ENCODE measurements around the gene RAB1A.

Gene RAB1A

GRCh38 chr2:65040400-65041261, 89.3 kb downstream of the RAB1A start:
- peak; percentile 62 to 82 (median 66) for DNase-seq (ENCODE audit: low read depth in 2 of 3, low spot score in 1 of 3)

GRCh38 chr2:65039640-65040039, 90.3 kb downstream of the RAB1A start:
- no peak for DNase-seq (ENCODE audit: low read depth in 2 of 3, low spot score in 1 of 3)

GRCh38 chr2:65037178-65037577, 92.7 kb downstream of the RAB1A start:
- no peak for DNase-seq (ENCODE audit: low read depth in 2 of 3, low spot score in 1 of 3)

Data from stimulated activated CD4-positive, alpha-beta T cell treated with anti-CD3 and anti-CD28 coated beads, Interleukin-12 subunit alpha, Interleukin-12 subunit beta, amount 100 ng/mL, for 48 hours (primary cell).